ENCODE data around the gene CDK19. TPM values are rescaled to one million over a fixed set of nuclear protein-coding genes. Genes with fewer than 3 reads are reported as not detected.

Gene CDK19
- total RNA-seq, 1 experiment from 2014 or later = 24.3 TPM

GRCh38 chr6:110710115-110710514 is 105.2 kb downstream of the CDK19 start:
- Mint-ChIP-seq H3K4me1 (ENCODE audit: low read depth, unreplicated experiment) (no peaks in the 10 kb centered on the region), H3K27me3 (ENCODE audit: unreplicated experiment) (no peaks in the 10 kb centered on the region), H3K27ac (ENCODE audit: unreplicated experiment) (no peak overlapping the region), H3K4me3 (ENCODE audit: low read depth, unreplicated experiment) (no peak overlapping the region), H3K36me3 (ENCODE audit: insufficient read depth, unreplicated experiment) (no peaks in the 10 kb centered on the region), H3K9me3 (ENCODE audit: low read depth, unreplicated experiment) (no peaks in the 10 kb centered on the region)
- CTCF ChIA-PET = no interaction called here
- BruUV-seq (replicated peaks) = no TSS peak
- no peak for TF ChIP-seq CTCF (IDR thresholded peaks at IDR 0.05; ENCODE audit: unreplicated experiment)
- intact Hi-C loops (cut with micrococcal nuclease; ENCODE audit: unreplicated experiment) = no loop called here
- no peak for DNase-seq

- Mint-ChIP-seq H3K27ac (ENCODE audit: unreplicated experiment) (no peak overlapping the region), H3K4me3 (ENCODE audit: low read depth, unreplicated experiment) (no peak overlapping the region), H3K9me3 (ENCODE audit: low read depth, unreplicated experiment) (no peaks in the 10 kb centered on the region), H3K36me3 (ENCODE audit: insufficient read depth, unreplicated experiment) (no peaks in the 10 kb centered on the region), H3K4me1 (ENCODE audit: low read depth, unreplicated experiment) (peaks cover 9% of the 10 kb centered on the region), H3K27me3 (ENCODE audit: unreplicated experiment) (no peaks in the 10 kb centered on the region)
- CTCF ChIA-PET = interaction anchor here (0.6 kb wide), 1 partner anchor 48 kb away, joined by 3 read pairs; no protein-coding TSS in a partner anchor
- BruUV-seq (replicated peaks) = no TSS peak
- TF ChIP-seq CTCF (IDR thresholded peaks at IDR 0.05; ENCODE audit: unreplicated experiment) = no peak
- no peak for DNase-seq
- intact Hi-C loops (cut with micrococcal nuclease; ENCODE audit: unreplicated experiment) = no loop called here
Observed at GRCh38 chr6:110708295-110708950, 106.8 kb downstream of the CDK19 start.

GRCh38 chr6:110705543-110705942 is 109.7 kb downstream of the CDK19 start:
- H3K27ac Mint-ChIP-seq (ENCODE audit: unreplicated experiment) = no peak overlapping the region
- no peak for DNase-seq
- CTCF ChIA-PET = interaction anchor here (0.5 kb wide), 1 partner anchor 520 kb away, joined by 3 read pairs; no protein-coding TSS in a partner anchor
- intact Hi-C loops (cut with micrococcal nuclease; ENCODE audit: unreplicated experiment) = no loop called here
- H3K4me1 Mint-ChIP-seq (ENCODE audit: low read depth, unreplicated experiment) = peaks cover 9% of the 10 kb centered on the region
- H3K27me3 Mint-ChIP-seq (ENCODE audit: unreplicated experiment) = no peaks in the 10 kb centered on the region
- H3K4me3 Mint-ChIP-seq (ENCODE audit: low read depth, unreplicated experiment) = no peak overlapping the region
- TF ChIP-seq CTCF (IDR thresholded peaks at IDR 0.05; ENCODE audit: unreplicated experiment) = no peak
- BruUV-seq (replicated peaks) = no TSS peak
- H3K36me3 Mint-ChIP-seq (ENCODE audit: insufficient read depth, unreplicated experiment) = no peaks in the 10 kb centered on the region
- H3K9me3 Mint-ChIP-seq (ENCODE audit: low read depth, unreplicated experiment) = no peaks in the 10 kb centered on the region

- no TSS peak for BruUV-seq (replicated peaks)
- H3K36me3 Mint-ChIP-seq (ENCODE audit: insufficient read depth, unreplicated experiment) = no peaks in the 10 kb centered on the region
- no peak overlapping the region for H3K27ac Mint-ChIP-seq (ENCODE audit: unreplicated experiment)
- H3K4me1 Mint-ChIP-seq (ENCODE audit: low read depth, unreplicated experiment) = peaks cover 9% of the 10 kb centered on the region
- DNase-seq = no peak
- no peaks in the 10 kb centered on the region for H3K9me3 Mint-ChIP-seq (ENCODE audit: low read depth, unreplicated experiment)
- CTCF ChIA-PET = no interaction called here
- no peak overlapping the region for H3K4me3 Mint-ChIP-seq (ENCODE audit: low read depth, unreplicated experiment)
- H3K27me3 Mint-ChIP-seq (ENCODE audit: unreplicated experiment) = no peaks in the 10 kb centered on the region
- no peak for TF ChIP-seq CTCF (IDR thresholded peaks at IDR 0.05; ENCODE audit: unreplicated experiment)
- intact Hi-C loops (cut with micrococcal nuclease; ENCODE audit: unreplicated experiment) = no loop called here
Observed at GRCh38 chr6:110703906-110704594, 111.2 kb downstream of the CDK19 start.
